GM18526 (cell line): Measurements from ENCODE around the gene CGGBP1.

Source experiments
- POLR2A ChIP-seq: IDR thresholded peaks from 3 replicates; pipeline ENCODE4 v1.6.1; 2011; ENCODE audit not compliant: insufficient read length; ENCODE audit errors: extremely low read depth

Gene CGGBP1

GRCh38 chr3:88046766-88047165 lies 12.0 kb downstream of the CGGBP1 start:
- no peak for TF ChIP-seq POLR2A

GRCh38 chr3:88044411-88044810 lies 14.4 kb downstream of the CGGBP1 start:
- TF ChIP-seq POLR2A: no peak

DNA sequence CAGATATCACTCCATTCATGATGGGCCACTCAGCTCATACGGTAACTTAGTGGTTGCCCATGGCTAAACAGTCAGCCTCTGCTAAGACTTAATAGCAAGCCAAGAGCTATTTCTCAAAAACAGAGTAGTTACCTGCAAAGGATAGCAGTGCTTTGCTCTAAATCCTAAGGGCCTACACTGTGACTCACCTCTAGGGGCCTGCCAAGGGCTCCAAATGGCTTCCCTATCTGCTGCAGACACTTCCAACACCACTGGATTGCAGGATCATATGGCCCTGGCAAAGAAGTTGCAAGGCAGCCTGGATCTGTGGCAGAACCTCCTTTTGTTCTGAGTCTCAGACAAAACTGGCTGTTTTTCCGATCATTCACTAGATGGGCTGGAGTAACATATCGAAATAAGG lies 17.8 kb downstream of the CGGBP1 start:
- no peak for TF ChIP-seq POLR2A

GRCh38 chr3:88040529-88040928 lies 18.3 kb downstream of the CGGBP1 start:
- TF ChIP-seq POLR2A: no peak

GRCh38 chr3:88038566-88038965 lies 20.2 kb downstream of the CGGBP1 start:
- TF ChIP-seq POLR2A: no peak

DNA sequence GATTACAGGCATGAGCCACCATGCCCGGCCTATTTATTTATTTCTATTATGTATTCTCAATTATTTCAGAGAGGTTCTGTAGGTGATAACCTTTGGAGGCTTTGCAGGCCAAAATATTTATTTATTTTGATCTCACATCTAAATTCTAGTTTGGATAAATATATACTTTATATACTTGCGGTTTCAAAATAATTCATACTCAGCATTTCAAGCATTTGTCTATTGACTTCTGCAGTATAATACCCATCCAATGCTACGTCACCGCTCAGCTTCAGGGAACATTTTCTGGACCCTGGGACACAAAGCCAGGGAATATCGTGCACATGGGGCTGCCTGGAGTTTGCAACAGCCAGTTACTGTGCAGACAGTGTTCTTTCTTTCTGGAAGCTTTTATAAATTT lies 22.6 kb downstream of the CGGBP1 start:
- no peak for TF ChIP-seq POLR2A

- no peak for TF ChIP-seq POLR2A
Observed at GRCh38 chr3:88034491-88035275, 24.1 kb downstream of the CGGBP1 start.

- no peak for TF ChIP-seq POLR2A
Observed at GRCh38 chr3:88033808-88034207, 25.0 kb downstream of the CGGBP1 start.

GRCh38 chr3:88033079-88033478 lies 25.7 kb downstream of the CGGBP1 start:
- no peak for TF ChIP-seq POLR2A

- no peak for TF ChIP-seq POLR2A
Observed at GRCh38 chr3:88032245-88032644, 26.6 kb downstream of the CGGBP1 start.

- no peak for TF ChIP-seq POLR2A
Observed at GRCh38 chr3:88031642-88032077, 27.1 kb downstream of the CGGBP1 start.

GRCh38 chr3:88030210-88030609 lies 28.6 kb downstream of the CGGBP1 start:
- TF ChIP-seq POLR2A: no peak

DNA sequence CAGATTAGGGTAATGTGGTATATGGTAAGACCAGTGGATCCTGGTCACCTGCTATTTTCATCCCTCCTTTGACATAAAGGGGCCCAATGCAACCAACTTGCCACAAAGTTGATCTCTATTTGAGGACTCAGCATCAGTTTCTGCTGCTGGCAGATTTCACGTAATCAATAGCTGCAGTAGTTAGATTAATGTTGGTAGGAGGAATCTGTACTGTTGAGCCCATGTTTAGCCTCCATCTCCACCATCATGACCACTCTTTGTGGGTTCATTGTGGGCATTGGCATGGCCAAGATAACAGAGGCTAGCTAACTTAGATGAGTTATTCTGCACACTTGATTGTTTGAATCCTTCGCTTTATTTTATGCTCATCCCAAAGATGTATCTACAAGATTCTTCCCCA lies 29.9 kb downstream of the CGGBP1 start:
- TF ChIP-seq POLR2A: no peak

GRCh38 chr3:88025001-88025552 lies 33.7 kb downstream of the CGGBP1 start:
- no peak for TF ChIP-seq POLR2A

GRCh38 chr3:88019024-88019423 lies 39.8 kb downstream of the CGGBP1 start:
- no peak for TF ChIP-seq POLR2A

DNA sequence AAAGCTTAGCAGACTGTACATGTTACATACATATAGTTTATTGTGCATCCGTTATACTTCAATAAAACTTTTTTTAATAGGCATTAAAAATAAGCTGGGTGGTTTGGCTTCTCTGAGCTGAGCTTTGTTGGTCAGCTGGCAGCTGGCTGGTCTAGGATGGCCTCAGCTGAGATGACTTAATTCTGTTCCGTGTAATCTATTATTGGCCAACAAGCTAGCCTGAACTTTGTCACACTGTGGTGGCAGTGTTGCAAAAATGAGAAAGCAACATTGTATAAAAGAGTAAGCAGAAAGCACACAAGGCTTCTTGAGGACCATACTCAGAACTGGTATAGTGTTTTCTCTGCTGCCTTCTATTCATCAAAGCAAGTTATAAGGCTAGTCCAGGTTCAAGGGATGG lies 45.2 kb downstream of the CGGBP1 start:
- no peak for TF ChIP-seq POLR2A

DNA sequence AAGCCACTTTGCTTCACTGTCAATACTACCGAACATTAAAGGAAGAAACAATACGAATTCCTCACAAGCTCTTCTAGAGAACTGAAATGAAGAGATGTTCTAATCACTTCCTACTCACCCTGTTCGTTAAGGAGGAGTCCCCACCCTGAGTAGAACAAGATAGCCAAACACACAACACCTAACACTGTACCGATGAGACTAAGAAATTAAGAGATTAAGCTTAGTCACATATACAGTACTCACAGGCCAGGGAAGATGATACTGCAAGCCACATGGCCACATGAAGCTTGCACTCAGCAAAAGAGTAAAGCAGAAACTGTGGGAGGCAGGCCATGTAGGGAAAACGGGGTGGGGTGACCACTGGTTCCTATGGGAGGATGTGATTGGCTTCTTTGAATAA lies 48.0 kb downstream of the CGGBP1 start:
- no peak for TF ChIP-seq POLR2A
